GM18909 (cell line): ENCODE results near the gene CETP.
"Not testable (repeated sequence)": the region's sequence is repeated elsewhere in the genome, so short reads cannot be mapped to it uniquely, and the experiment has no call there.

ENCODE experiments used
- ATAC-seq: cut with Tn5 transposase; IDR thresholded peaks from one replicate; pipeline ENCODE4 v1.9.1; 2021; ENCODE audit warnings: mild to moderate bottlenecking; ENCODE audit not compliant: unreplicated experiment, poor library complexity

The CETP gene

DNA sequence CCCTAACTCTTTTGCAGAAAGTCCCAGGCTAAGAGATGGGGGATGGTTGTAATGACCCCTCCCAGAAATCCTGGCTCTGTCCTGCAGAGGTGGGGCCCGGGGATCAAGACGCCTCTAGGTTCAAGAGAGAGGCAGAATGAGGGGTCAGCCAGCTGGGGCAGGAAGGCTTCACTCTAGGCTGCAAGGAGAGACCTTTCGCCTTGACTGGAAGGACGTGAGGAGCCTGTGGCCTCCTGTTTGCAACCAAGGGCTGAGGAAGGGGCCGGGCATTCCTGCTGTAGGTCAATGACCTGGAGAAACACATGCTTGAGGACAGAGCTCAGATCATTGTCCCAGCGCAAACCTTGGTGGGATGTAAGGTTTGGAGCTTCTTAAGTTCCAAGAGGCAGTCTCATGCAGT, 8.7 kb upstream of the CETP start:
- ATAC-seq, result no peak

DNA sequence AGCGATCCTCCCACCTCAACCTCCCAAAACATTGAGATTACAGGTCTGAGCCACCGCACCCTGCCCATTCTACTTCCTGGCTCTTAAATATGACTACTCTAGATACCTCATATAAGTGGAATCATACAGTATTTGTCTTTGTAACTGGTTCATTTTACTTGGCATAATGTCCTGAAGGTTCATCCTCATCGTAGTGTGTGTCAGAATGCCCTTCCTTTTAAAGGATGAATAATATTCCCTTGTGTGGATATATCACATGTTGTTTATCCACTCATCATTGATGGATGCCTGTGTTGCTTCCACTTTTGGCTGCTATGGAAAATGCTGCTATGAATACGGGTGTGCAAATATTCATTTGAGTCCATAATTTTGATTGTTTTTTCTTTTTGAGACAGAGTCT, 5.7 kb upstream of the CETP start:
- no peak for ATAC-seq

DNA sequence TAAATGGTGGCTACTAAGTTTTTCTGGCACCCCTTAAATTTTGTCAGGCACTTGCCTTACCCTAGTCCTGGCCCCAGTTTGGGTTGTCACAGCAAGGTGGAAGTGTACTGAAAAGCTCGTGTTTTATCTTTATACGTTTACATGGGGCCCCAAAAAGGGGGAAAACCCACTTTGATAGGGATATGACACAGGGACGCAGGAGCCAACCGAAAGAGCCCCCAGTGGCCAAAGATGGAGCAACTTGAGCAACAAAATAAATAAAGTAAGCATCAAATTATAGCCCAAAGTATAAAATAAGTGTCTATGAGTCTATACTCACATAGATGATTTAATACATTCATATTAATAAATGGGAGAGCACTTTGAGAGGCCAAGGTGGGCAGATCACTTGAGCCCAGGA, 5.0 kb upstream of the CETP start:
- no peak for ATAC-seq

DNA sequence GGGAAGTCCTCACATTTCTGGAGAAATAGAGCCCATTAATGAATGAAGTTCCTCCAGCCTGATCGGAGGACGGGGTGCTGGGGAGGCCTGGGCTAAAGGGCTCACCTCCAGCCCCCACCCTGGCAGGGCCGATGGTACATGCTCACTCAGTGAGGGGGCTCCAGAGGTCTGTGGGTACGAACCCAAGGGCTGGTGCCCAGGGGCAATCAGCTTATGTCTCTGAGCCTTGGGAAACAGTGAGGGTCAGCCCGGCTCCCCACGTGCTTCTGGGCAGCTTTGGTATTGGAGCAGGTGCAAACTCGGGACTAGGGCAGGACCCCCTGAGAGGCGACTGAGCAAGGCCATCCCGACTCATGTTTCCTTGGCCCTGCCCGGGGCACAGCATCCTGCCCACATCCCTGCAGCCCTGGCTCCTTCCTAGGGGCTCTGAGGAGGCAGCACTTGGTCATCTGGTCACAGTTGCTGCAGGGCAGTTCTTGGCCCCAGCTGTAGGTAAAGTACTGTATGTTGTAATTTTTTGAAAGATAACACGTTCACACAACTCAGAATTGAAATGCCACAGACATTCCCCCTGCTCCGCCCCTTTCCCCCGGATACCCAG, 969 bp upstream of the CETP start:
- no peak for ATAC-seq

DNA sequence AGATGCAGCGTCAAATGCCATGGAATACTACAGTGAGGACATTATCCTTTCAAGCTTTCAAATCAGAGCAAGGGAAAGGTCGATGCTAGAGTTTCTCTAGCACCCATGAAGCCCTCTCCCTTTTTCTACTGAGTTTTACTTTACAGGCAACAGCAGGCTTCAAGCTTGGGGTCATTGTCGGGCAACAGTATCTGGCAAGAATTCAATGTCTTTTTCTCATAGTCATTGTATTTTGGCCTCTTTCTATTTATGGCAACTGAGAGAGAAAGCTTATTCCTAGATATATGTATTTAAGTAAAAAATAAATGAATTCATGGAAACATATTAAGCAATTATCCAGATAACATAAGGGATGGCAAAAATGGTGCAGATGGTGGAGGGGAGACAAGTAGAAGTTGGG, 364 bp upstream of the CETP start:
- no peak for ATAC-seq

DNA sequence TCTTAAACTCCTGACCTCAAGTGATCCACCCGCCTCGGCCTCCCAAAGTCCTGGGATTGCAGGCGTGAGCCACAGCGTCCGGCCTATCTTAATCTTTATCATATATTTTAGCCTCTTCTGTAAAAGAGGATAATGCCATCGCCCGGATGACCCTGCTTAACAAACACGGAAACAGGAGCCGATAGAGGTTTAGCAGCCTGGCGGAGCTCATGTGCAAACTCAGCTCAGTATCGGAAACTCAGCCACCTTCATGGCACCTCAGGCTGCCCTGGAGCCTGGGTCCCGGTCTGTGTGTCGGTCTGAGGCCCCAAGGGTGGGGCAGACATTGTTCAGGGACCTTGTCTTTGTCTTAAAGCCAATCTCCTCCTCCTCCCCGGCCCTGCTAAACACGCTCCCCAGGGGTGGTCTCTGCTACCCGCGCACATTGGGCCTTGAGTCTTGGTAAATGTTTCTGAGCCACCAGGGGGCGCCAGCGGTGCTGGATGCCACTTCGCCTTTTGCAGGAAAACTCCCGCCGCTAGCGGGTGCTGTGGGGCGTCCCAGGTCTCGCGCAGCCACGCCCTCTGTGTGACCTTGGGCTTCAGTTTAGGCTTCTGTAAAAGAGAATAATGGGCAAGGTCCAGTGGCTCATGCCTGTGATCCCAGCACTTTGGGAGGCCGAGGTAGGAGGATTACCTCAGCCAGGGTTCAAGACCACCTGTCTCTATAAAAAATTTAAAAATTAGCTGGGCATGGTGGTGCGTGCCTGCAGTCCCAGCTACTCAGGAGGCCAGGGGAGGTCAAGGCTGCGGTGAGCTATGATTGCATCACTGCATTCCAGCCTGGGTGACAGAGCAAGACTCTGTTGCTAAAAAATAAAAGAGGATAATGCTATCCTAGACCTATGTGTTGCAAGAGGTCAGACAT, 2.7 kb downstream of the CETP start:
- ATAC-seq, result peak; percentile 76

DNA sequence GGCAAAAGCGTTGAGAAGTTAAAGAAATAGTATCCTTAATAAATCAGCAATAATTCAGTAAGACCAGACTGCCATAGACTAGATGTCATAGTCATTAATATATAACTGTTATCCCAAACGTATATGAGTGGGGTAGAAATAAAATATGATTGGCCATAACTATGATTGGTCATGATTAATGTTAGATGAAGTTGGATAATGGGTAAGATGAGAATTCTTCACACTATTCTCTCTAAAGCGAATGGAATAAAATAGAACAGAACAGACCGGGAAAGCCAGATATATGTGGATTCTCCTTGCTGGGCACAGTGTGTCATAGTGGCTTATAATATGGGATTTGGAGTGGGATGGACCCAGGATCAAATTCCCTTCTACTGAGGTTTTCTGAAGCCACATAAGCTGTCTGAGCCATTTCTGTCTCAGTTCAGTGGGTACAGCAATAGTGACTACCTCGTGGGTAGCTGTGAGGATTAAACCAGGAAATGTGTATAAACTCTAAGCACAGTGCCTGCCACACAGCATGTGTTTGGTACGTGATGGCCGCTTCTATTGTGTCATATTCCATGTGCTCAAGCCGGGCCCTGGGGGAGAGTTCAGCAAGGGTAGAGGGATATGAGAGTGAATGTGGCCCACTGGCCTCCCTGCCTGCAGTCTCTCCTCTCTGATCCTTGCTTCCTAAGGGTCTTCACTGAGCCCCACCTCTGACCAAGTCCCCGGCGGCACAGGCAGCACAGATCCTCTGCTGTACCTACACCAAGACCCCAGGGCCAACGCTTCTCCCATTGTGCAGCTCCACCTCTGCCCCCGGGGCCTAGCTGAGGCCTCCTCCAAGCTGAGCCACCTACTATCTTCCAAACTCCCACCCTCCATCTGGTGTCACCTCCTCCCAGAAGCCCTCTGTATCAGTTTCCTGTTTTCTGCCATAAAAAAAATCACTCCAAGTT, 3.7 kb downstream of the CETP start:
- ATAC-seq, result no peak

DNA sequence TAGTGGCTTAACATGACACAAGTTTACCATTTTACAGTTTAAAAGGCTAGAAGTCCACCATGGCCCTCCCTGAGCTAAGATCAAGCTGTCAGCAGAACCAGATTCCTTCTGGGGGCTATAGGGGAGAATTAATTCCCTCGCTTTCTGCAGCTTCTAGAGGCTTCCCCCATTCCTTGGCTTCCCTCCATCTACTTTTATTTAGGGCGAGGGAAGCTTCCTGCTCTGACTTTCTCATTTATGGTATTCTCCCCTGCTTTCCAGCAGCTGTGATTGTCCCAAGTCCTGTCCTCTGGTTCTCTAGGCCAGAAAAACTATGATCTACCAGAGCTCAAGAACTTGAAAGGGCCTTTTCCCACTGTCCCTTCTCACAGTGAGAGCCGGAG, 4.3 kb downstream of the CETP start:
- ATAC-seq, result no peak

DNA sequence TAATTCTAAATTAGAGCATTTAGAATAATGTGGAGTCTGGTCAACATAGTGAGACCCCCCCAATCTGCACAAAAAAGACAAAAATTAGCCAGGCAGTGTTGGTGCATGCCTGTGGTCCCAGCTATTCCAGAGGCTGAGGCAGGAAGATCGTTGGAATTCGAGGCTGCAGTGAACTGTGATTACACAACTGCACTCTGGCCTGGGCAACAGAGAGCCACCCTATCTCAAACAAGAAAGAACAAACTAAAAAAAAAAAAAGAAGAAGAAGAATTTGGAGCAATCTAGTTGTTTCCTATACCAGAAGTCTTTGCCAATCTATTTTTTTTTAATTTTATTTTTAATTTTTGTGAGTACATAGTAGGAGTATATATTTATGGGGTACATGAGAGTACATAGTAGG, 6.0 kb downstream of the CETP start:
- no peak for ATAC-seq

DNA sequence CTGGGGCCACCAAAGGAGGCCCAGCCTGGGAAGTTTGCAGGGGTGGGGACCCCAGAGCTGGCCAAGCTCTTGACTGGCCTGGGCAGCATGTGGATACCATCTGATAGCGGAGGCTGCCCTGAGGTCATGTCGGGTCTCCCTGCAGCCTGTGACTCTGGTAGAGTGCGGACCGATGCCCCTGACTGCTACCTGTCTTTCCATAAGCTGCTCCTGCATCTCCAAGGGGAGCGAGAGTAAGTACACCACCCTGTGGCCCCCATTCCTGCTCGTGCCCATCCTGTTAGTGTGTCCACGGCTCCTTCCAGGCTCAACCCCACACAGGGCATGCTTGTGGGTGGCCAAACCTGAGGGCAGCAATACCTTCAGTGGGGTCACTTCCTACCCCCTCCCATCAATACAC, 8.0 kb downstream of the CETP start:
- ATAC-seq, result no peak

DNA sequence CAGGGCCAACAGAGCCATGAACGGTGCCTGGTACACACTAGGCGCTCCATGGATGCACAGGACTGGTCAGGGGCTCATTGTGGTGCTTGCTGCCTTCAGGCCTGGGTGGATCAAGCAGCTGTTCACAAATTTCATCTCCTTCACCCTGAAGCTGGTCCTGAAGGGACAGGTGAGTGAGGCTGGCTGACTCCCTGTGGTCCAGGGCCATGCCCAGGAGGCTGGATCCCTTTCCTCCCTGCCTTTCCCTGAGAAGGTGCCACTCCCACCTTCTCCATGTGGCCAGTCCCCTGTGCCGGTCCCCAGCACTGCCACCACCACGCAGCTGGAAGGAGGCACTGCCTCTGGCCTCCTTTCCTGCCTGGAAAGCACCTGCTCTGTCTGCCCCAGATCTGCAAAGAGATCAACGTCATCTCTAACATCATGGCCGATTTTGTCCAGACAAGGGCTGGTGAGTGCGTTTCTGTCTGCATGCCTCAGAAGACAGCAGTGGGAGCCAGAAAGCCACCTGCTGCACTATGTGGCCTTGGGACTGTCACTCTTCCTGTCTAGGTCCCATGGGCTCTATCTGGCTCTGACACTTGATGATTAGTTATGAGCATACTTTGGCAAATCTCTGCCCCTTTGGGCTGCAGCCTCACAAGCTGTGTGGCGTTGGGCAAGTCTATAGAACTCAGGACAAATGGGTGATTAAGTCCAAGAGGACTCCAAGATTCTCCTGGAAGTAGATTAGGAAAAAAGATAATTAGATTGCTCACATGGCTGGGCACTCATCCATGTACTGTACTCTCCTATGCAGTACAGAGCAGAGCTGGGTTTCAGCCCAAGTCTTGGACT, 9.4 kb downstream of the CETP start:
- peak; percentile 84 for ATAC-seq

DNA sequence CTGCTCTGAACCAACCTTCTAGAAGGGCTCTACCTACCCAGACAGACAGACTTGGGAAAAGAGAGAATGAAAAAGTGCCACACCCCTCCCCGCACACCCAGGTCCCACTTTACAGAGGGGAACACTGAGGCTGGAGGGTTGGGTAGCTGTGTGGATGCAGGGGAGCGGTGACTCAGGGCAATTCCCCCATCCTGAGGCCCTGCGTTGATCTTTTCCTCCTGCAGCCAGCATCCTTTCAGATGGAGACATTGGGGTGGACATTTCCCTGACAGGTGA, 10.0 kb downstream of the CETP start:
- ATAC-seq, result no peak

DNA sequence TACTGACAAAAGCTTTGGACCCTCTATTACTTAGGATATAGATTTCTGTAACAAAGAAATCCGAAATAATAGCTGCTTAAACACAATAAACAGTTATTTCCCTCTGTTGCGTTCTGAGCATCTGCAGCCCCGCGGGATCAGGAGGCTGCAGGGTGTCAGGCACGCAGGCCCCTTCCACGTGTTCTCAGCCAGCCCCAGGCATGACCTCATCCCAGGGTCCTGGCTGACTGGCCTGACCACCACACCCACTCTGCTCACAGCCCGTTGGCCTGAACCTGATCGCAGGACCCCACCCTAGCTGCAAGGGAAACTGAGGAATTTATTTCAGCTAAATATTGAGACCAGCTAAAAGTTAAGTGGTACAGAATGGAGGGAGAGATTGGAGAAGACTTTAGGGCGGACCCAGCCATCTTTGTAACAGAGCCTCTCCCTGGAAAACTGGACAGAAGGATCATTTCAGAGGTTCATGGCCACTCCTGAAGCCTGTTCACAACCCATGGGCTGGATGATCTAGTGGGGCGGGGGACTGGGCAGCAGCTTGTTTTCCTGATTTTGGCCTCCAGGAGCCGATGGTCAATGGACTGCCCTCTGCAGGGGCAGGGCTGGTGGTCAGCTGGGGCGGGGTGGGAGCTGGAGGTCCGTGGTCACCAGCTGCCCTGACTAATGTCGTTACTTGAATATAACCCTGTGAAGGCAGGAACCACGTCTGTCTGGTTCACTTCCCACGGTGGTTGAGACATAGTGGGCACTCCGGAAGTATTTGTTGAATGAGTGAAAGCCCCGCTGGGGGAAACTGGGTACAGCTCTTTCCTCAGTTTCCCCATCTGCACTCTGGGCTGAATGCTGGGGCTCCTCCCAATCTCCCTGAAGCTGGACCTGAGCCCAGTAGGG, 10.9 kb downstream of the CETP start:
- no peak for ATAC-seq

DNA sequence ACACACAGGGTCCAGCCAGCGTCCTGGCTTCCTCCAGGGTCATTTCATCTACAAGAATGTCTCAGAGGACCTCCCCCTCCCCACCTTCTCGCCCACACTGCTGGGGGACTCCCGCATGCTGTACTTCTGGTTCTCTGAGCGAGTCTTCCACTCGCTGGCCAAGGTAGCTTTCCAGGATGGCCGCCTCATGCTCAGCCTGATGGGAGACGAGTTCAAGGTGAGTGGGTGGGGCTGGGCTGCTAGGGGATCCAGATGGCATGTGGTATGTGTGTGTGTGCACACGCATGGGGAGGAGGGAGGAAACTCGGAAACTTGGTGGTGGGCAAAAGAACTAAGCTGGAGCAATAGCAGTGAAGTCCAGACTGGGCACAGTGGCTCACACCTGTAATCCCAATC, 11.5 kb downstream of the CETP start:
- no peak for ATAC-seq

DNA sequence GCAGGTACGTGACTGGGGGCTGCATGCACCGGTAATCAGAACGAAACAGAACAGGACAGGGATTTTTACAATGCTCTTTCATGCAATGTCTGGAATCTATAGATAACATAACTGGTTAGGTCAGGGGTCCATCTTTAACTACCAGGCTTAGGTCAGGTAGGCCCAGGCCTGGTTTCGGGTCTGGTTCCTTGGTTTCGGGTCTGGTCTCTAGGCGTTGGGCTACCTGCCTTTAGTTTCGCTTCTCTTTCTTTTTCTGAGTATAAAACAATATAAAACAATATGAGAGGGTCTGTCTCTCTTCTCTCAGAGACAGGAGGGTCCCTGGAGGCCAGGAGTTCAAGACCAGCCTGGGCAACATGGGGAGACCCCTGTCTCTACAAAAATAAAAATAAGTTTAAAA, 12.1 kb downstream of the CETP start:
- not testable (repeated sequence) for ATAC-seq

DNA sequence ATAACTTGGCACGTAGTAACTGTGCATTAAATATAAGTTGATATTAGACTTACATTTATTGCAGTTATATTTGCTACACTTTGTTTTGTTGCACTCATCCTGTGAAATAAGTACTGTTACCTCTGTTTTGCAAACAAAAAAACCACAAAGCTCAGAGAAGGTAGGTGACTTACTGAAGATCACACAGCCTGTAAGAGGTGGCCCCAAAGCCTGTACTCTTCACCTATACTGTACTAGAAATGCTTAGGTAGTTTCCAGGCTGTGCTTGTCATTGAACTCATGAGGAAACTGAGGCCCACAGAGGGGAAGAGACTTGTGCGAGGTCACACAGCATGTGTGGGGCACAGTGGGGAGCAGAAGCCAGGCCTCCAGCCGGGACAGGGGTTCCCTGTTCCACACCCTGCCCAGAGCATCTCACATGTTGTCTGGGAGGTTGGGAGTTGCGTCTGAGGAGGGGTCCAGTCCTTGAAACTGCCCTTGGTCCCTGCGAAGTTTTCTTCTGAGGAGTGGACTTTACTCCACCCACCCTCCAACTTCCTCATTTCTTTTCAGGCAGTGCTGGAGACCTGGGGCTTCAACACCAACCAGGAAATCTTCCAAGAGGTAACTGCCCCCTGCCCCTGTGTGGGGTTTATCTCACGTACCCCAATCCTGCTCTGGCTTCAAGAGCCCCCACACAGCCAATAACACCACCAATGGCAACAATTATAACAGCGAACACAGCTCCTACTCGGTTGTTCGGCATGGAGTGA, 13.0 kb downstream of the CETP start:
- no peak for ATAC-seq

DNA sequence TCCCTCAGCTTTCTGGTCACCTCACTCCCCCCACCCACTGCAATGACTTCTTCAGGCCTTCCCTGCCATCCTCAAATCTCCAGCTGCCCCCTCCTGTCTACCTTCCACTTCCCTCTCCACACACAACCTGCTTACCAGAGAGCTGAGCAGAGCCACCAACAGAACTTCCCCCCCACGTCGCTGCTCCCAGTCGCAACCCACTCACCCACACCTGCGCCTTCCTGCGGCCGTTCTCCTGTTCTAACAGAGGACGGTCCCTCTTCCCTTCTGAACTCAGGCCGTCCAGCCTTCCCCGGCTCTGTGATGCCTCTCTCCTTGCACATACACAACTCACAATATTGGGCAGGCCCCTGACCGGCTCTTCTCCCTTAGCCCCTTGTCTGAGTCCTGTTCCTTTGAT, 14.0 kb downstream of the CETP start:
- ATAC-seq, result no peak

DNA sequence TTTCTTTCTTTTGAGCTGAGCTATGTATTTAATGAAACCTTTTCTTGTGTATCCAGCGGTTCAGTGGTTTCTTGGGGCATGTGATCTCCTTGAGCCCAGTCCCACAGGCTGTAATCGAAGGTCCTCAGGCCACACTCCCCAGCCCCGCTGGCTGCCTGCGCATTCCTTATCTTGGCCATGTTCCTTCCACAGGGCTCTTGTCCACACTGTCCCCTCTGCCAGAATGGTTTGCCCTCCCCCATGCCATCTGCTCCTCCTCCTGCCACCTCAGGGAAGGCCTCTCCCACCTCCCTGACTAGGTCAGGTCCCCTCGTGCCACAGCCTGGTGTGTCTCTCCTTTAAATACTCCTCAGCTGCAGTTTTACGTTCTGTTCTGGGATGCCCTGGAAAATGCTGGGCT, 15.5 kb downstream of the CETP start:
- no peak for ATAC-seq
